Measurements from ENCODE around the gene ATP2A1. TPM values are rescaled to one million over a fixed set of nuclear protein-coding genes. Genes with fewer than 3 reads are reported as not detected.

The ATP2A1 gene
- total and polyA plus RNA-seq, 2 of the 8 experiments (the other 6 are each of a cell fraction or from before 2014, with no cell fraction given), result 1.7 to 2.4 TPM

- 4% methylated on average over 39 of the region's 48 CpGs; no CpG with 5 or more reads in 1 of the 2 experiments for WGBS, 2 experiments (ENCODE audit: extremely low coverage in 1 of 2, insufficient coverage in 1 of 2, insufficient read length in 1 of 2, insufficient replicate concordance in 2 of 2, low coverage in 1 of 2, low lambda C conversion rate in 2 of 2, missing lambda C conversion rate in 1 of 2)
- DNase-seq (ENCODE audit: low read depth in 1 of 2, low spot score in 2 of 2), result peak in 1 of 2 experiments; percentile 36
- TF ChIP-seq, protein P1, sequence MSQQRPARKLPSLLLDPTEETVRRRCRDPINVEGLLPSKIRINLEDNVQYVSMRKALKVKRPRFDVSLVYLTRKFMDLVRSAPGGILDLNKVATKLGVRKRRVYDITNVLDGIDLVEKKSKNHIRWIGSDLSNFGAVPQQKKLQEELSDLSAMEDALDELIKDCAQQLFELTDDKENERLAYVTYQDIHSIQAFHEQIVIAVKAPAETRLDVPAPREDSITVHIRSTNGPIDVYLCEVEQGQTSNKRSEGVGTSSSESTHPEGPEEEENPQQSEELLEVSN (IDR thresholded peaks at IDR 0.05), result no peak; the same call in 1 of the 2 replicates
- TF ChIP-seq CREB1 (IDR thresholded peaks at IDR 0.05) (no peak; the same call in 1 of the 2 replicates), TBP (IDR thresholded peaks at IDR 0.05; ENCODE audit: low read depth, low read length) (peak; percentile 39; the same call in 1 of the 2 replicates), POLR2A (IDR thresholded peaks at IDR 0.05; ENCODE audit: control extremely low read depth in 1 of 2, low read depth in 2 of 2, low read length in 2 of 2) (peak; percentile 66 to 83), POLR2AphosphoS5 (IDR thresholded peaks at IDR 0.05; ENCODE audit: low read depth, low read length) (peak; percentile 72; the same call in 1 of the 2 replicates), JUN (IDR thresholded peaks at IDR 0.05; ENCODE audit: low read depth, low read length) (no peak), EZH2 (IDR thresholded peaks at IDR 0.05; ENCODE audit: low read depth, low read length, severe bottlenecking) (no peak), SP4 (IDR thresholded peaks at IDR 0.05; ENCODE audit: low read length) (no peak), BACH1 (IDR thresholded peaks at IDR 0.05; ENCODE audit: low read length) (no peak), MAX (IDR thresholded peaks at IDR 0.05) (no peak), NRF1 (IDR thresholded peaks at IDR 0.05; ENCODE audit: low read depth, low read length) (no peak)
Observed at GRCh38 chr16:28925386-28926228, 47.3 kb downstream of the ATP2A1 start.

More at GRCh38 chr16:28925386-28926228, 47.3 kb downstream of the ATP2A1 start:
- Histone ChIP-seq H3K9ac (replicated peaks in 1 of 4; ENCODE audit: extremely low read depth in 1 of 4, low read depth in 3 of 4, low read length in 3 of 4) (peak overlapping the region; percentile 70 to 88 (median 86)), H3K4me1 (replicated peaks in 1 of 4; ENCODE audit: control insufficient read depth in 3 of 4, insufficient read depth in 4 of 4, low read length in 3 of 4) (peaks cover 0 to 6% (median 0%) of the 10 kb centered on the region in 4 experiments; a peak in 3 of 7 replicates), H3K4me3 (ENCODE audit: extremely low read depth in 1 of 4, insufficient read depth in 2 of 4, low read depth in 3 of 4, low read length in 4 of 4) (peak overlapping the region; percentile 74 to 84 (median 79)), H3K18ac (ENCODE audit: extremely low read depth, low read length) (peak overlapping the region; percentile 96), H3K79me1 (ENCODE audit: low read depth, low read length) (no peaks in the 10 kb centered on the region), H3K27me3 (replicated peaks in 1 of 4; ENCODE audit: control insufficient read depth in 3 of 4, extremely low read depth in 1 of 4, insufficient read depth in 3 of 4, low read length in 3 of 4) (no peaks in the 10 kb centered on the region), H2BK5ac (ENCODE audit: low read depth, low read length) (peak overlapping the region; percentile 95), H3K56ac (replicated peaks; ENCODE audit: insufficient read length, low read depth, low read length) (peak overlapping the region; percentile 0), H3K23ac (ENCODE audit: insufficient read length) (no peak overlapping the region), H4K20me1 (replicated peaks in 1 of 2; ENCODE audit: control insufficient read depth in 1 of 2, insufficient read depth in 2 of 2, low read length in 2 of 2) (no peaks in the 10 kb centered on the region), H3K36me3 (ENCODE audit: control insufficient read depth in 2 of 4, insufficient read depth in 4 of 4, low read length in 3 of 4) (no peaks in the 10 kb centered on the region), H4K5ac (ENCODE audit: insufficient read length, low read depth, low read length) (peak overlapping the region; percentile 82), H3K23me2 (ENCODE audit: low read depth, low read length) (peaks cover 13% of the 10 kb centered on the region), H2AK5ac (ENCODE audit: low read depth, low read length) (no peak overlapping the region), H4K91ac (replicated peaks; ENCODE audit: insufficient read length, low read length) (peak overlapping the region; percentile 58), H2AFZ (ENCODE audit: low read length) (peak overlapping the region; percentile 64; the same call in 1 of the 2 replicates), H2BK20ac (ENCODE audit: low read length) (no peak overlapping the region), H2BK15ac (ENCODE audit: low read length) (0 out of 2 replicates have a peak overlapping the region, but pooled peaks have one; percentile 48), H4K8ac (ENCODE audit: extremely low read depth, insufficient read depth, low read length) (peak overlapping the region; percentile 92), H3K79me2 (ENCODE audit: control insufficient read depth in 1 of 2, insufficient read depth in 2 of 2, low read length in 2 of 2) (no peaks in the 10 kb centered on the region), H3K4ac (replicated peaks; ENCODE audit: insufficient read length, low read depth, low read length) (peak overlapping the region; percentile 57), H3K4me2 (ENCODE audit: insufficient read depth in 1 of 2, low read depth in 2 of 2, low read length in 2 of 2) (peak overlapping the region; percentile 74 to 79), H3K14ac (ENCODE audit: insufficient read length) (no peak overlapping the region), H2BK120ac (replicated peaks; ENCODE audit: low read depth, low read length) (no peak overlapping the region), H2BK12ac (ENCODE audit: low read depth, low read length) (no peak overlapping the region), H3K9me3 (ENCODE audit: insufficient read depth in 2 of 2, low read depth in 1 of 2, low read length in 1 of 2) (no peaks in the 10 kb centered on the region), H3K27ac (ENCODE audit: low read depth, low read length) (peak overlapping the region; percentile 90)
- FAIRE-seq, result no peak
- ChIA-PET POLR2A (ENCODE audit: partially characterized antibody) (interaction anchor here (0.6 to 3.7 kb wide), 8 partner anchors 11 to 103 kb away, joined by 4 to 23 read pairs (median 4); partner anchors contain the start of genes ATXN2L and SH2B1), CTCF (ENCODE audit: partially characterized antibody) (interaction anchor here (1.0 to 3.9 kb wide), 6 partner anchors 9 to 55 kb away, joined by 3 to 31 read pairs (median 6); no protein-coding TSS in a partner anchor)

All from H1 (cell line).